AG10803 (cell line): ENCODE data around the gene NEAT1.

Experiments used
- DNase-seq: peaks from one replicate; pipeline ENCODE4 v3.0.0; 2010; ENCODE audit warnings: low read depth
- H3K4me3 ChIP-seq: 2 replicates; pipeline ENCODE4 v1.5.1; 2011; ENCODE audit warnings: mild to moderate bottlenecking, low read length, control low read depth
- CTCF ChIP-seq: conservative IDR thresholded peaks from 2 replicates; pipeline ENCODE4 v1.5.1; 2011; ENCODE audit warnings: mild to moderate bottlenecking, low read length, control low read depth, inconsistent platforms

The NEAT1 gene

GRCh38 chr11:65425105-65425970 lies 2.7 kb downstream of the NEAT1 start:
- H3K4me3 ChIP-seq: peak overlapping the region; percentile 99
- TF ChIP-seq CTCF: 0 out of 2 replicates have a peak, but pooled peaks have one; percentile 7
- DNase-seq: peak; percentile 82

- TF ChIP-seq CTCF: no peak
- DNase-seq: peak; percentile 83
- peak overlapping the region; percentile 99 for H3K4me3 ChIP-seq
These were observed 3.6 kb downstream of the NEAT1 start for GRCh38 chr11:65425971-65426838.

GRCh38 chr11:65426839-65427690 lies 4.5 kb downstream of the NEAT1 start:
- DNase-seq: peak; percentile 85
- no peak for TF ChIP-seq CTCF
- peak overlapping the region; percentile 99 for H3K4me3 ChIP-seq

- TF ChIP-seq CTCF: no peak
- H3K4me3 ChIP-seq: peak overlapping the region; percentile 99
- peak; percentile 86 for DNase-seq
These were observed 5.3 kb downstream of the NEAT1 start for GRCh38 chr11:65427691-65428577.

DNA sequence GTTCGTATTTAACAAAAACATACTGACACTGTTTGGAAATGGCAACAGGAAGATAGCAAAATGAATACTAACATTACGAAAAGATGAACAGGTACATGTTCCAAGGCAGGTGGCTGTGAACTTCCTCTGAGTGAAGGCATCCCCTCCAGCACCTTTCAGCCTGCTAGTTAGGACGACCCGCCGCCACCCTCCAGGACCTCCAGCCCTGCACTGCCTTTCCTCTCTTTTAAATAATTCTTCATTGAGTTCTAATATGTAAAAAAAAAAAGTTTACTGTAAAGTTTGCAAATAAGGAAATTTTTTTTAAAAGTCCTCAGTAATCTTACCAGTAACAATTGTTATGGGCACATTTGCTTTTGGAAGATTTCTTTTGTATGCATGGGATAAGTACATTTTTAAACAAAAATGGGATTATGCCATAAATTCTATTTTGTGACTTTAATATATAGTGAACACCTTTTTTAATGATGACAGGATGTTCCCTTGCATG lies 6.0 kb downstream of the NEAT1 start:
- peak overlapping the region; percentile 99 for H3K4me3 ChIP-seq
- TF ChIP-seq CTCF: no peak
- no peak for DNase-seq
